Fibroblast of lung (primary cell): ENCODE measurements around the gene GDF2.

Experiments used
- CTCF ChIP-seq, 2 donors: IDR thresholded peaks in 1 of 2; conservative IDR thresholded peaks in 1 of 2; 1 replicate in 1 of 2; 2 replicates in 1 of 2; pipeline ENCODE4 v1.5.1; 2011 to 2012; ENCODE audit warnings: low read length in 2 of 2, control low read depth in 1 of 2, inconsistent platforms in 1 of 2, low read depth in 1 of 2, mild to moderate bottlenecking in 1 of 2
- EZH2 ChIP-seq: IDR thresholded peaks from 2 replicates; pipeline ENCODE4 v1.5.1; 2012; ENCODE audit warnings: low read length, control low read depth, mild to moderate bottlenecking; ENCODE audit errors: missing control alignments

DNA sequence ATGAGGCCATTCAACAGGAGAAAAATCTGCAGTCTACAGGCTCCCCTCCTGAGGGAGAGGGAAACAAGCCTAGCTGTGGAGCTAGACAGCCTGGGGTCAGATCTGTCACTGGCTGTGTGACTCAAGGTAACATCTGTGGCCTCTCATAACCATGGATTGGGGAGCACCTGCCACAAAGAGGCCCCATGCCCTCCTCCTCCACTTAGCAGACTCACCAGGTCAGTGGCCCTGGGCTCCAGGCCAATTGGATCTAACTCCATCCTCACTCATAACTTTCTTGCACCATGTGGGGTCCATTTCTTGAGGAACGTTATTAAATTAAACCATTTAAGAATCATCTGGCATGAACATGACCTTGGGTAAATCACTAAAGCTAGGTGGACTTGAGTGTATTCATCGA lies 20.4 kb upstream of the GDF2 start:
- no peak for TF ChIP-seq EZH2
- no peak for TF ChIP-seq CTCF (conservative IDR thresholded peaks at IDR 0.05 in 1 of 2, IDR thresholded peaks at IDR 0.05 in 1 of 2; ENCODE audit: low read depth in 1 of 2, low read length in 2 of 2)
